AG09319 (cell line): ENCODE results near the gene SCUBE1.
A peak's percentile ranks its signal among the peaks of the same experiment; 100 is the strongest.

Experiments
- DNase-seq: peaks from one replicate; pipeline ENCODE4 v3.0.0-alpha.2; 2010; ENCODE audit warnings: low read depth; ENCODE audit errors: extremely low read depth
- TF ChIP-seq, protein P1 (sequence below): IDR thresholded peaks from 2 replicates; pipeline ENCODE4 v1.5.1; 2011; ENCODE audit warnings: low read depth, mild to moderate bottlenecking, inconsistent platforms, low read length, moderate library complexity

SCUBE1 gene

DNA sequence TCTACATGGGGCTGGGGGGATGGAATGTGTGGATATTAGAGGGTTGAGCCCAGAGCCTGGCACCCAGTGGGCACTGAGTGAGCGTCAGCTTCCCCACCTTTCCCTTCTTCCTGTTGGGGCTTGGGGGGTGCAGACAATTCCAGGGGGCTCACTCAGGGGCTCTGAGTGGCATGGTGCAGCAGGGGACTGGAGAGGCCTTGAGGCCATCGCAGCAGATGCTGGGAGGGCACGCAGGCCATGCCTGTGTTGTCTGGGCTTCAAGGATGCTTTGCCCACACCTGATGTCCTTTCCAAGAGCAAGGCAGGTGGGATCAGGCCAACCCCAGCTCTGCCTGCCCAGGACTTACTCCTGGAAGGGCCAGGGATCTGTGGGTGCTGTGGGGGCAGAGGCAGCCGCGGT is 145.0 kb downstream of the SCUBE1 start:
- DNase-seq = no peak
- TF ChIP-seq, protein P1, sequence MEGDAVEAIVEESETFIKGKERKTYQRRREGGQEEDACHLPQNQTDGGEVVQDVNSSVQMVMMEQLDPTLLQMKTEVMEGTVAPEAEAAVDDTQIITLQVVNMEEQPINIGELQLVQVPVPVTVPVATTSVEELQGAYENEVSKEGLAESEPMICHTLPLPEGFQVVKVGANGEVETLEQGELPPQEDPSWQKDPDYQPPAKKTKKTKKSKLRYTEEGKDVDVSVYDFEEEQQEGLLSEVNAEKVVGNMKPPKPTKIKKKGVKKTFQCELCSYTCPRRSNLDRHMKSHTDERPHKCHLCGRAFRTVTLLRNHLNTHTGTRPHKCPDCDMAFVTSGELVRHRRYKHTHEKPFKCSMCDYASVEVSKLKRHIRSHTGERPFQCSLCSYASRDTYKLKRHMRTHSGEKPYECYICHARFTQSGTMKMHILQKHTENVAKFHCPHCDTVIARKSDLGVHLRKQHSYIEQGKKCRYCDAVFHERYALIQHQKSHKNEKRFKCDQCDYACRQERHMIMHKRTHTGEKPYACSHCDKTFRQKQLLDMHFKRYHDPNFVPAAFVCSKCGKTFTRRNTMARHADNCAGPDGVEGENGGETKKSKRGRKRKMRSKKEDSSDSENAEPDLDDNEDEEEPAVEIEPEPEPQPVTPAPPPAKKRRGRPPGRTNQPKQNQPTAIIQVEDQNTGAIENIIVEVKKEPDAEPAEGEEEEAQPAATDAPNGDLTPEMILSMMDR = no peak

- no peak for DNase-seq
- TF ChIP-seq, protein P1 = no peak
Observed at GRCh38 chr22:43197271-43197941, 145.8 kb downstream of the SCUBE1 start.

DNA sequence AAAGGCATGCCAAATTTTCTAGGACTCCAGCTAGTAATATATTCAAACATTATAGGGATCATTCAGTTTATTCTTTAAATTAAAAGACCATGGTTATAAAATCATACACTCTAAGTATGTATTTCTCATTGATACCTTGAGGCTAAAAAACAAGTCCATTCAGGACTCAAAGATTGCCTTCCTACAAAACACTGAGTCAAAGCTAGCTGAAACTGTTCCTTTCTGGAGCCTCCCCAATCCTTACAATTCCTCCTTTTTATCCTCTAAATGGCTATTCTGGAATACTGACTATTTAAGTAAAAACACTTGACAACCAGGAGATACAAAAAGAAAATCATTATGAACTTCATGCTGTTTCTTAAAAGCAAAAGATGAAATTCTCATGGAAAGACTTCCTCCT is 151.3 kb downstream of the SCUBE1 start:
- TF ChIP-seq, protein P1 = no peak

GRCh38 chr22:43188829-43189545 is 154.2 kb downstream of the SCUBE1 start:
- TF ChIP-seq, protein P1 = no peak

More for the DNA sequence above, 151.3 kb downstream of the SCUBE1 start:
- no peak for DNase-seq

GRCh38 chr22:43187171-43188099 is 155.7 kb downstream of the SCUBE1 start:
- peak; percentile 88 for DNase-seq
- TF ChIP-seq, protein P1 = peak; percentile 40

More at GRCh38 chr22:43188829-43189545, 154.2 kb downstream of the SCUBE1 start:
- DNase-seq = no peak

- no peak for DNase-seq
- TF ChIP-seq, protein P1 = no peak
Observed at GRCh38 chr22:43186272-43187170, 156.7 kb downstream of the SCUBE1 start, which contains the start of gene TTLL12. Gene TTLL12 (minus strand): TSS chr22:43187134. CDS start chr22:43187069, 65 bp downstream.
